Superior temporal gyrus (tissue), 1 donor: ENCODE data around the gene GPI.
"Not testable (repeated sequence)": the region's sequence is repeated elsewhere in the genome, so short reads cannot be mapped to it uniquely, and the experiment has no call there.

Source experiments
- DNase-seq: peaks from one replicate; pipeline ENCODE4 v3.0.0-alpha.2; 2016; ENCODE audit errors: extremely low spot score

GPI gene

GRCh38 chr19:34364830-34365462 is at the start of gene GPI:
GPI (plus strand) TSS chr19:34365196; CDS start chr19:34365267, 71 bp downstream.
- DNase-seq = peak; percentile 56

DNA sequence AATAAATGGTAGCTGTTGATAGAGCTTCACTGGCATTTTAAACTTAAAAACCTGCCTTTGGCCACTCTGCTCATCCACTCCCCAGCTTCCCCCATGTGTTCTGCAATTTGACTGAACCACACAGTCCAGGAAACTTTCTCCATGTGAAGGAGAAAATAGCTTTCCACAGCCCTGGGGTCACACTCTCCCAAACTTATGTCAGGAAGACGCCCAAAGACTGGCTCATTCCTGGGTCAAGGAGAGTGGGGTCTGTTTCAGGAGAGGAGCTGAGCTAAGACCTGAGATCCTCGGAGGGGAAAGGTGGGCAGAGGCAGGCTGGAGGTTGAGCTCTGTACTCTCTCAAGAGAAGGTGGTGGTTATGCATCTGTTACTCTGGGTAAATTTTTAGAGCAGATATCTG is 48.7 kb upstream of the GPI start:
- no peak for DNase-seq

DNA sequence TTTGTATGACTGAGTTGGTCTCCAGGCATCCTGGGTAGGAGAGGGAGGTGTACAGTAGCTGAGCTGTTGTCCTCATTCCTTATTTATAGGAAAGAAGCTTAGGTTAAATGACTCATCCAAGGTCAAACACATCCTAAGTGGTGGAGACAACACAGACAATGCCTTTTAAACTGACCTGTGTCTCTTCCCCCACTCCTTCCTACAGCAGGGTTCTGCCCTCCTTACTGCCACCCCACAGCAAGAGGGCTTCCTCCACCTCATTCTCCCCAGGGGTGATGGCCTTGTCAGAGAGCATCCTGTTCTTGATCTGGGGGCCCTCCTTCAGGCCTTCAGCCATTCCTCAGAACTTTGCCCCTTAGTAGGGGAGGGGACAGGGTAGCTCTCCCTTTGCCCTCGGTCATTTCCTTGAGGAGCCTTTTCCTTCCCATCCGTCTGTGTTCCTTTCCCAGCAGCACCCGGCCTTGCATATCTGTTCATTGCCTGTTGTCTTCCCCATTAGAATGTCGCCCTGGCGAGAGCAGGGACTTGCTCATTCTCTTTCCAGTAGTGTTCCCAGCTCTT is 48.2 kb upstream of the GPI start:
- DNase-seq = no peak

- DNase-seq = no peak
Measured at GRCh38 chr19:34317311-34317927, 47.6 kb upstream of the GPI start.

DNA sequence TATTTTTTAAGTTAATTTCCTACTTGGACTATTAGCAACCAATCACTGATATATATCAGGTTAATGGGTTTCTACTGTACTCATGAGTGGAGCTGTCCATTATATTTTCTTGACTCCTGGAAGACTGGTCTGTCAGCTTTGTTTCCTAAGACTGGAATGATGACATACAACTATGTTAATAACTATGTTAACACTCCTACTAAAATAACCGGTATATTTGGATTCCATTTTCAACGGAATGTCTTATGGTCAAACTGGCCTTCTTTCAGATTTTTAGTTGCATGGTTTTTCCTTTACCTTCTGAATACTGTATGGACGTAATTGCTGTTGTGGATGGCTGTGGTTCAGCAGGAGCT is 45.8 kb upstream of the GPI start:
- peak; percentile 6 for DNase-seq

DNA sequence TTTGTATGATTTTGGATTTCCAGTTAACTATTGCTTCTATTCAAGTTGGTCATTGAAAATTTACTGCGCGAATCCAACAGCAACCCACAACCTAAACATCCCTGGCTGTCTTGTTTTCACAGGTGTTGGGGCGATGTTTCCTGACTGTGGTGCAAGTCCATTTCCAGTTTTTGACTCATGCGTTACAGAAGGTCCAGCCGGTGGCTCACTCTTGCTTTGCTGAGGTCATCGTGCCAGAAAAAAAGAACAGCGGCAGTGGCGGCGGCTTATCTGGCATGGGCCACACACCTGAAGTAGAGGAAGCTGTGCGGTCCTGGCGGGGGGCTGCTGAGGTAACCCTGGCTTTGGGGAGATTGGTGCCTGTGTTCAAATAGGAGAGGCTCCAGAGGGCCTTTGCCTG is 45.2 kb upstream of the GPI start:
- DNase-seq = no peak

DNA sequence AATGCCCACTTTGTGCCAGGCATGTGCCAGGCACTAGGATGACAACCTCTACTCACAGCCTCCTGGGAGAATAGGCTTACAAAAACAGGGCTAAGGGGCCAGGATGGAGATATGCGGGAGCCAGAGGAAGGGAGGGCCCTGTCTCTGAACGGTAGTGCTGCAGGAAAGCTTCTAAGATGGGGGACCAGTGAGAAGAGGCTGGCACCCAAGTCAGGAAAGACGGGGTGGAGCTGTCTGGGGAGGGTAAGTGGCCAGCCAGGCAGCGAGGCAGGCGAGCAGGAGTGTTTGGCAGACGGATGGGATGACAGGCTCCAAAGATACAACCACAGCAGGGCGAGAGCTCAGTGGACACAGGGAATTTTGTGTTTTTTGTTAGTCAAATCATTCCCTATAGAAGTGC is 44.7 kb upstream of the GPI start:
- DNase-seq = no peak

GRCh38 chr19:34321735-34322134 is 43.3 kb upstream of the GPI start:
- DNase-seq = no peak

- no peak for DNase-seq
Measured at GRCh38 chr19:34323433-34324204, 41.4 kb upstream of the GPI start.

DNA sequence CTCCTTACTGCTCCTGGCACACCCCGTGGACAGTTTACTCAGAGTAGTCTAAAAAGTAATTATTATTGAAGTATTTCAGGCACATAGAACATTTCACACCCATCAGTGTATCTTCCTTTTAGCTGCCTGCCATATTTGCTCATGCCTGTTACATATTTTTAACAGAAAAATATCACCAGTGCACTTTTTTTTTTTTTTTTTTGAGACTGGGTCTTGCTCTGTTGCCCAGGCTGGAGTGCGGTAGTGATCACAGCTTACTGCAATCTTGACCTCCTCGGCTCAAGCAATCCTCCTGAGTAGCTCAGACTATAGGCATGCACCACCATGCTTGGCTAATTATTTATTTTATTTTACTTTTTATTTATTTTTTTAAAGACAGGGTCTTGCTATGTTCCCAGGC is 40.7 kb upstream of the GPI start:
- no peak for DNase-seq

DNA sequence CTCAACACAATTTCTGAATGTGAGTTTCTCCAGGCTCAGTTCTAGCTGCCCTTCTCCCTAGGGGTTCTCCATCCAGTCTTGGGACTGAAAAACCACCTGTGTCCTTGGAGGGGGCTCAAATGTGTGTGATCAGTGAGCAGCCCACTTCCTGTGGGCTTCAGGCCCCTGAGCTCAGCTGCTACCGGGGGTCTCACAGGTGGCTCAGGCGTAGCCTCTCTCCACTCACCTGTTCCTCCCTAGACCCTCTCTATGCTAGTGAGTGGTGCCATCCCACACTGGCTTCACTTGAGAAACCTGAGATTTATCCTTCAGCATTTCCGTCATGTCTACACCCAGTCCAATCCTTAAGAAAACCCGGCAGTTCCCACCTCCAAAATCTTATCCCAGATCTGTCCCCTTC is 39.8 kb upstream of the GPI start:
- no peak for DNase-seq

DNA sequence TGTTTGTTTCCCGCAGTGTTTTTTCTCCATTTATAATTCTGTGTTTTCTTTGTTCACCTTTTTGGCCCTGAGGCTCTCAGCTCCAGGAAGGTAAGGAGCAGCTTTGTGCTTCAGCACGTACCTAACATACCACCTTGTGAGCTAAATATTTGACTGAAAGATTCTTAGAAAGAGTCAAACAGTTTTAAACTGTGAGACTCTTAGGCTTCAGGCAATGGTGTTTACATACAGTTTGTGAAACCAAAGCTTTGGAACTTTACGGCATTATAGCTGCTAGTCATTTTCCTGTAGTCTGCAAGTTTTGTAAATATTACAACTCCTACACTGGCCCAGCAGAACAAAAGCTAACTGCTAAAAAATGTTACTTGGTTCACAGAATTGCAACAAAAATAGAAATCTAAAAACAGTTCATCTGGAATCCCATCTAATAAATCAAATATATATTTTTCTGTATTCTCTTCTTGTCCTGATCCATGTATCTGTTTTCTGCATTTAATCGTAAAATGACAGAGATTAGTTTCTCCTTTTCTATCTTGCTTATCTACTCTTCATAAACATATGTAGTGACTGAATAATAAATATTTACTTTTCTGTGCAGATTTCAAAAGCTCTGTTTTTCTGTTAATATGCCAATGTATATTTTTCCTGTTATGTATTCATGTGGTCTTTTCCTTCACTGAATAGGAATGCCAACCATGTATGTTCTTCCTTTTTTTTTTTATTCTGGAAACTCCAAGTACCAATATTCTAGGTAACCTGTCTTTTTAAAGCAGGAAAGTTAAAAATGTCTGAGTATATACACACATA is 38.8 kb upstream of the GPI start:
- DNase-seq = no peak

DNA sequence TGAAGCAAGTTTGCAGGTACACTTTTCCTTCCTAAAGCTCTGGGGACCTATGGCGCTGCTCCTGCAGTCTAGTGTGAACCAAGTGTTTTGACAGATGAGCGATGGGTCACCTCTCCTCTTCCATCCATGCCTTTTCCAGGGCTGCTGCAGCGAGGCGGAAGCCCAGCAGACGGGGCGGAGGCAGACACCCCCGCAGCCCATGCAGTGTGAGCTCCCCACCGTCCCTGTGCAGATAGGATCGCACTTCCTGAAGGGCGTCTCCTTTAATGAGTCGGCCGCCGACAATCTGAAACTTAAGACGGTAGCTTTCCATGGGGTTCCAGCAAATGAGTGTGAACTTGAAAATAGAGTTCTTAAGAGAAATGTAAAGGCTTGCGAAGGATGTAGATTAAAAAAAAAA is 37.1 kb upstream of the GPI start:
- no peak for DNase-seq

- DNase-seq = no peak
Measured at GRCh38 chr19:34328982-34329381, 36.0 kb upstream of the GPI start.

DNA sequence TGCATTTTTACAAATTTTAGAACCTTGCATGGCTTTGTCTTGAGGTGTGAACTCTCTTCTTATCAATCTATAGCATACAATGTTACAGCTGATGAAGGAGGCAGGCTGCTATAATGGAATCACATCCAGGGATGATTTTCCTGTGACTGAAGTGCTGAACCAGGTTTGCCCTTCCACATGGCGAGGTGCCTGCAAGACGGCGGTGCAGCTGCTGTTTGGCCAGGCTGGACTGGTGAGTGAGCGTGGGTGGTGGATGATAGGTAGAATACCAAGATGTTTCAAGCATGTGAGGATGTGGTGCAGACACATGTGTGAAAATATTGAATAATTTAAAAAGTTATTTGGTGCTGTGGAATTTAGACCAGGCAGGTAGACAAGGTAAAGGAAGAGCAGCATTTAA is 34.9 kb upstream of the GPI start:
- DNase-seq = no peak

- DNase-seq = not testable (repeated sequence)
Measured at GRCh38 chr19:34330596-34330995, 34.4 kb upstream of the GPI start.

DNA sequence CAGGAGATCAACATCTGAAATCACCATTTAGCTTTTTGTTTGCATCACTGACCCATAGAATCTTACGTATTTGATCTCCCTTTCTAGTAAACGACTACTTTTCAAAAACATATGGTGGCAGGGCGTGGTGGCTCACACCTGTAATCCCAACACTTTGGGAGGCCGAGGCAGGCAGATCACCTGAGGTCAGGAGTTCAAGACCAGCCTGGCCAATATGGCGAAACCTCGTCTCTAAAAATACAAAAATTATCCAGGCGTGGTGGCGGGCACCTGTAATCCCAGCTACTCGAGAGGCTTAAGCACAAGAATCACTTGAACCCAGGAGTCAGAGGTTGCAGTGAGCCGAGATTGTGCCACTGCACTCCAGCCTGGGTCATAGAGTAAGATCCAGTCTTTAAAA is 33.4 kb upstream of the GPI start:
- not testable (repeated sequence) for DNase-seq

DNA sequence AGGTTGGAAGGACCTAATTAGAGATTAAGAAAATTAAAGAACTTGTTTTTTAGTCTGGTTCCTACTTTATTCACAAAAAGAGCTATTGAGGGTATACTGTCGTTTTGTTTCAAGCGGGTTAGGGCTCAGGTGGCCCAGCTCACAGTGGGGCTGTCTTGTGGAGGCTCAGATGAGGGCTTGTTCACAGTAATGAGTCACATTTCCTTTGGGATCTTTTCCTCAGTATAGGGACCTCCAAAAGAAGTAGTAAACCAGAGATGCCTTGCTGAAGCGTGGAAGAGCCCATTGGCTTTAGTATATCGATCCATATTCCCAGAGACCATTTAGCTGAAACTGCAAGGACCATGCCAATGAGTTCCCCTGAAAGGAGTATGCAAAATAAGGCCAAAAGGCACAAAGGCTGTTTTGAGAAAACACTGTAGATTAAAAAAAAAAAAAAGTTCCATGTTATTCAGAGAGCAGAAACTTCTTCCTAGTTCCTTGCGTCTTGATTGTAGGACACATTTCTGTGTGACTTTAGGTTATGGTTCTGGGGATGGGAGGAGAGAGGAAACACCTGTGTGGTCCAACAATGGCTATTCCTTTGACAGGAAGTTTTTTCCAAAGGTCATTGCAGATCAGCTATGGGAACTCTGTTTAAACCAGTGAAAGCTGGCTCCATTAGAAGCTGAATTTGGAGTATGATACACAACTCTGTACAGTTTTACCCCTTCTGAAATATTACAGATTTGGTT is 32.8 kb upstream of the GPI start:
- DNase-seq = no peak

GRCh38 chr19:34335914-34336313 is 29.1 kb upstream of the GPI start:
- no peak for DNase-seq

GRCh38 chr19:34336781-34337271 is 28.2 kb upstream of the GPI start:
- DNase-seq = peak; percentile 74

GRCh38 chr19:34337739-34338138 is 27.3 kb upstream of the GPI start:
- DNase-seq = no peak
